Measurements from ENCODE around the gene SMARCD1.
A peak's percentile ranks its signal among the peaks of the same experiment; 100 is the strongest.

Gene SMARCD1

DNA sequence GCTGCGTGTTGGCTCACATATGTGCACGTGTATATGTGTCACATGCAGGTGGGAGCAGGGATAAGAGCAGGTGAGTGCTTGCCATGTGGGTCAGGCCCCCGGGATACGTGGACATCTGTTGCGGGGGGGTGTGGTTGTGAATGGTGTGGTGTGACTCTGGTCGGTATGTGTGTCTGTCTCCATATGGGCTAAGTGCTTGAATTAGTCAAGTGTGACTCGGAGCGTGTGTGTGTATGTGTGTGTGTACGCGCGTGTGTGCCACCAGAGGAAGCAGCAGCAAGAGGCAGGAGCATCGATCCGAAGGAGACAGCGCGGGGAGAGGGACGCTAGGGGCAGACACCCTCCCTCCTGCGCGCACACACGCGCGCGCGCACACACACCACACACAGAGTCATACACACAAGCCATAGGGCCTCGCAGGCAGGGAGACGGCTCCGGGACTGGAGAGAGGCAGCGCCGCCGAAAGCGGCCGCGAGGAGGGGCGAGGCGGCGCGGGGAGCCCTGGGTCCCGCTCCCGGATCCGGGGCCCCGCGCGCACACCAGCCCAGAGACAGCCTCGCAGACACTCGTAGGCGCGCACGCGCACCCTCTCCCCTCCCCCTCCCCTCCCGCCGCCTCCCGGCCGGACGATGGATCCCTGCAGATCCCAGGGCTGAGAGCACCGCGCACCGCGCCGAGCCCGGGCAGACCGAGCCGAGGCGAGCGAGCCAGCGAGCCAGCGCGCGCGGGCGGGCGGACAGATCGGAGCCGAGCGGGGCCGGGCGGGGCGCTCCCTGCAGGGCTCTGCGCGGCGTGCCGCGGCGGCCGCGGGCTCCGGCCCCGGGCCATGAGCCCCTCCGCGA, 27.9 kb upstream of the SMARCD1 start, which contains the start of gene ASIC1:
Gene ASIC1 (plus strand): TSS at position 597 of the 842 bp plus-strand sequence. CDS start 1,171 bp downstream, outside the sequence.
- DNase-seq (ENCODE audit: low read depth), result no peak

DNA sequence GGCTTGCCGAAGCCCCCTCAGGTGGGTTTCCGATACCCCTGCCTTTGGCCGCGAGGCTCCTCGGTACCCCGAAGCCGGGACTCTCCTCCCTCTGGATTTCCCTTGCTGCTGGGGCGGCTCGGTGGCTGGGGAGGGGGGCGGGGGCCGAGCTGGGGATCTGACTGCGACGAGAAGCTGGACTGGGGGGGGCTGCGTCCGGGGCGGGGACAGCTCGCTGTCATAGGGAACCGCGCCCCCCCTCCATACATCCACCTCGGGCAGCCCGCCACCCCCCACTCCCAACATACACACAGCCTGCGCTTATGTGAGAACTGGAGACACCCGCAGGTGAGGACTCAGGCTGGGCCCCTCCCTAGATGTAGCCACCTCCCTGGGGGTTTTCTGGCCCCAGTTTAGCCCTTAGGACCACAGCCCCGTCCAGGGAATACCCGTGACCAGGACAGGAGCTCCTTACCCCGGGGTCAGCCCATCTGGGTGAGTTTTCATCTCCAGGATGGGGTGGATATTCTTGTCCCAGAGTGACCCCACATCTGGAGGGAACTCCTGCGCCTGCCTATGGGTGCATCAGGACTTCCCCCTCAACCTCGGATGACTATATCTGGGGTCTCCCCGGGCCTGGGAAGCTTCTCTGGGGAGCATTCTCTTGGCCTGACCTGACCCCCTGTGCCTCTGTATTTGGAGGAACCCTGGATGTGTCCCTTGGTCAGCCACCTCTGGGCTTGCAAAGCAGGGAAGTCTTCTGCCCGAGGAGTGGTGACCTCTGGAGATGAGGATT, 27.1 kb upstream of the SMARCD1 start:
- DNase-seq (ENCODE audit: low read depth), result no peak

DNA sequence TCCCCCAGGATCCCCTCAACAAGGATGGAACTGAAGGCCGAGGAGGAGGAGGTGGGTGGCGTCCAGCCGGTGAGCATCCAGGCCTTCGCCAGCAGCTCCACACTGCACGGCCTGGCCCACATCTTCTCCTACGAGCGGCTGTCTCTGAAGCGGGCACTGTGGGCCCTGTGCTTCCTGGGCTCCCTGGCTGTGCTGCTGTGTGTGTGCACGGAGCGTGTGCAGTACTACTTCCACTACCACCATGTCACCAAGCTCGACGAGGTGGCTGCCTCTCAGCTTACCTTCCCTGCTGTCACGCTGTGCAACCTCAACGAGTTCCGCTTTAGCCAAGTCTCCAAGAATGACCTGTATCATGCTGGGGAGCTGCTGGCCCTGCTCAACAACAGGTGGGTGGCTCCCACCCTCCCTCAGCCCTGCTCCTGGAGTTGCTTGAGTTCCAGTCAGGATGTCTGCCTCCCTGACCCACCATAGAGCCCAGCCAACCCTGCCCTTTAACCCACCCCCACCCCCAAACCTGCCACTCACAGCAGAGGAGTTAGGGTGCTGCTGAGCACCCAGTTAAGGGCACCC, 26.3 kb upstream of the SMARCD1 start:
- DNase-seq (ENCODE audit: low read depth), result no peak

DNA sequence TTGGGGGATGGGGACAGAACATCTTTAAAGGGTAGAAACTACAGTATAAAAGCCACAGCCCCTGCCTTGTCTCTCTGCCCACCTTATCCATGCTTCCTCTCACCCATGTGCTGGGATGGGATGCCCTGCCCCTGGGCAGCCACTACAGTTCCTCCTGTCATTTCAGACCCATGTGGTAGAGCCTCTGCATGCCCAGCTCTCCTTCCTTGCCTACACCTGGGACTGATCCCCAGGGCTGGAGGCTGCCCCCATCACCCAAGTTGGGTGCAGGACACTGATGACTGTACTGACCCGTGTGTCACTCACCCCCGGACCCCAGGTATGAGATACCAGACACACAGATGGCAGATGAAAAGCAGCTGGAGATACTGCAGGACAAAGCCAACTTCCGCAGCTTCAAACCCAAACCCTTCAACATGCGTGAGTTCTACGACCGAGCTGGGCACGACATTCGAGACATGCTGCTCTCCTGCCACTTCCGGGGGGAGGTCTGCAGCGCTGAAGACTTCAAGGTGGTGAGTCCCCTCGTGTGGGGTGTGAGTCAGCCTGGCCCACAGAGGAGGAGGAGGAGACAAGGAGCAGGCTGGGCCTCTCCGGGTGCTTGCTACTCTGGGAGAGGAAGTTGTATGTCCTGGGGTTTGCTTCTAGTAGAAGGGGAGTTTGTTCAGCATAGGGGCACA, 25.6 kb upstream of the SMARCD1 start:
- DNase-seq (ENCODE audit: low read depth), result no peak

DNA sequence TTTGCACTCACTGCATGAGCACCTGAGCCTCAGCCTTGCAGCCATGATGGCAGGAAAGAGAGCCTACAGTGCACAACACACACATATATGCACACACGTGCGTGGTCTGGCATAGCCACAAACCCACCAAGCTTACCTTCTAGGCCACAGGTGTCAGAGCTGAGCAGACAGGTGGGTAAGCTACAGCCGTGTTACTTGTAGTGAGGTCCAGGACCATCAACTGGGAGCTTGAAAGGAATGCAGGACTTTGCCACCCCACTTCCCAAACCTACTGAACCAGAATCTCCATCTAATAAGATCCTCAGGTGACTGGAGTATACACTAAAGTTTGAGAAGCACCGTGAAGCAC, 25.0 kb upstream of the SMARCD1 start:
- DNase-seq (ENCODE audit: low read depth), result no peak

DNA sequence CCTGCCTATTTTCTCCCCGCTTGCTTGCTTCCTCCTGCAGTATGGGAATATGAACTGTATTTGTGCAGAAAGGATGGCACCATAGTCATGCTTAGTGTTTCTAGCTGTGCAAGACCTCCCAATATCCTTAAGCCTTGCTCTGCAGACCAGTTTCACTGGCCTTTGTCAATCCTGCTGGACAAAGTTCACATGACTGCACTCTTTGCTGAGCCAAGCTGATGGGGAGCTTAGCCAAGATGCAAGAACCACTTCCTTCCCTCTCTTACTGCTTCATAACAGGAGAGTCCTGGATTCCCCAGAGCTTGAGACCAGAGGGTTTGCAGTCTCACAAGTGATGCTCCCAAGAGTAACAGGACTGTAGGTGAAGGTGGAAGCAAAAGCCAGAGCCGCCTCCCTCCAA, 24.0 kb upstream of the SMARCD1 start:
- no peak for DNase-seq (ENCODE audit: low read depth)

DNA sequence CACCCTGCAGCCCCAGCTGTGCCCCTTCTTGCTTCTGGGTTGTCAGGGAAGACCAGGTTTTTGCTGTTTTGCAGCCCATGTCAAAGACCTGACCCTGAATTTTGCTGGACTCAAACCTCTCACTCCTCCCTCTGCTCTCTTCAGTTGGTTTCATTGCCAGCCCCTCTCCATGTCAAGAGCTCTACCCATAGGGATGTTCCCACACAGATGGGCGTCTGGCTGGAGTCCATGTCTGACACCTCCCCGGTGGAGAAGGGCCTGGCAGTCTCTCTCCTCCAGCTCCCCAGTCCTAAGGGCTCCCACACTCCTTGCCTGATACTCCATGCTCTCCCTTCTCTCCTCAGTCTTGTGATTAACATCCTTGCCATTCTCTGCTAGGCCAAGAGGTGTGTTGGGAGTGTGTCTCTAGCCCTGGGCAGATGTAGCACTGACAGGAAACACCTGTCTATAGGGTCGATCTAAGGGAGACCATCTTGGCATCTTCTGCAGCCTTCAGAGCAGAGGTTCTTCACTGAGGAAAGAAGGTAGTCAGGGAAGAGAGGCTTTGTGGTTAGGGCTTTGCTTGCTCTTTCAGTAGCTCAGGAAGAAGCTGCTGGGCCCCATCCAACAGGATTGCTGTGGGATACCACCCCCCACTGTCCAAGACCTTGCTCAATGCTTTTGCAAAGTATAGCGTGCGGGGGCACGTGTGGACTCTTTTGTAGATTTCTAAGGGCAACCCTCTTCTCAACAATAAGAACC, 23.0 kb upstream of the SMARCD1 start:
- no peak for DNase-seq (ENCODE audit: low read depth)

DNA sequence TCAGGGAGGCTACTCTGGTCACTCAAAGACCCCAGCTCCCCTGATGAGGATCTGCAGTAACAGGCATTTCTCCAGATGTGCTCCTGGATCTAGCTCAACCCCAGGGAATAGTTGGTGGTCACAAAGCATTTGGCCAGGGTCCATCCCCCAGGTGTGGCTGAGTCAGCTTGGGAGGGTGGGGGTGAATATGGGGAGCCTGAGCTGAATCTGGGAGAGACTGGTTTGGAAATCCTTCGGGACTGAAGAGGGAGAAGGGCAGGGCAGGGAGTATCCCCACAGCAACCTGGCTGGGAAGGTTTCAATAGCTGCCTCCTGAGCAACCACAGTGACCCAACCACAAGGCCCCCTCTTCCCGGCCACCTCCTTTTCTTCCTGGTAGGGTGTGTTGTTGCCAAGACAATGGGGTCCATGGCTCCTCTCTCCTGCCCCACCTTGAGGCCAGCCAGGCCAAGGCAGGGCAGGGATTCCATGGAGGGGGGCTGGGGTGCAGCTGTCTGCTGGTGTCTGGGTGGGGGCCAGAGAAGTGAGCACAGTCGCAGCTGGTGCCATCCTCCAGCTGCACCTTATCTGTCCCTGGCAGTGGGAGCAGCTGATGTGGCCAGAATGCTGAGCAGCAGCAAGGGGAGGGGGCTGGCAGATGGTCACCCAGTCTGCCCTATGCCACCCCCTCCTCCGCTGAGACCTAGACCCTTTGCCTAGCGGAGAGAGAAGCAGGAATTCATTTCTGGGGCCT, 22.2 kb upstream of the SMARCD1 start:
- no peak for DNase-seq (ENCODE audit: low read depth)

DNA sequence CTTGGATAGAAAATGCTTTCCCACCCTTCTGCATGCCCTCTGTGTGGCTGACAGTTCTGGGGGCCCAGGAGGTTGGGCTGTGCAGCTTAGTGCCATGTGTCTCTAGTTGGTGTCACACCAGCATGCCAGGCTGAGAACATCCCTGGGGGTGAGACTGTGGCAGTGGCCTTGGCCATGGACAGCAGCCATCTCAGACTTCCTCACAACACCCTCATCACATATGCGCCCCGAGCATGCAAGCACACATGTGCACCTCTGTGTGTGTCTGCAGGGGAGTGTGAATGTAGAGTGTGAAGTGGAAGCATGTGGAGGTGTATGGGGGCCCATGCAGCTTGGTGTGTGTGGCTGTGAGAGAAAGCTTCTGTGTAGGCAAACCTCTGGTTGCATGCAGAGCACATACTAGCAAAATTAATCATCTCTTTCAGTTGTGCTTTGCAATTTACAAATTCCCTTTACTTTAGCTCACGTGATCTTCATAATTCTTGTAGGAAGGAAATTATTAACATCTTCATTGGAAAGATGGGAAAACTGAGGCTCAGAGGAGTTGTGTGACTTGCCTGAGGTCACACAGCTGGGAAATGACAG, 19.3 kb upstream of the SMARCD1 start:
- no peak for DNase-seq (ENCODE audit: low read depth)

DNA sequence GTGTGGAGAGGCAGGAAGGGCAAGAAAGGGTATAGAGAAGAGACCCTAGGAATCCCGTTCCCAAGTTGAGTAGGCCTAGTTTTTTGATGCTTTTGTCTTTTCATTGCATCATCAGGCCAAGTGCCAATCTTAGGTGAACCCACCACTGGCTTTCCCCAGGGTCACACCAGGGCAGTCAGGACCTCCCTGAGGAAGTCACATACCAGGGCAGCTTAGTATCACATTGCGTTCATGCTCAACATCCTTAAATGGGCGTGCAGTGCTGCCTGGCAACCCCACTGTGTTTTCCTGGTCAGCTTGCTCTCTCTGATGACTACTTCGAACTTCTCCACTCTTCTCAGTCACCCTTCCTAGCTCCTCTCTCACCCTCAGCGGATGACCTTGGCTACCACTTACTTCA, 18.7 kb upstream of the SMARCD1 start:
- DNase-seq (ENCODE audit: low read depth), result peak; percentile 90

DNA sequence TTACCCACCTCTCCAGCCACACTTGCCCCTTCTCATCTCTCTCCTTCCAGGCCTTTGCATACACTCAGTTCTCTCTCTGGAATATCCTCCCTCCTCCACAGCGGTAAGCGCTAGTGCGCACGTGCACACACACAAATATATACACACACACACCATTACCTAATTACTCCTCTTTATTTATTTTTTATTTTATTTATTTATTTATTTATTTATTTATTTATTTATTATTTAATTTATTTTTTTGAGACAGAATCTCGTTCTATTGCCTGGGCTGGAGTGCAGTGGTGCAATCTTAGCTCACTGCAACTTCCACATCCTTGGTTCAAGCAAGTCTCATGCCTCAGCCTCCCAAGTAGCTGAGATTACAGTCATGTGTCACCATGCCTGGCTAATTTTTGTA, 16.1 kb upstream of the SMARCD1 start:
- no peak for DNase-seq (ENCODE audit: low read depth)

DNA sequence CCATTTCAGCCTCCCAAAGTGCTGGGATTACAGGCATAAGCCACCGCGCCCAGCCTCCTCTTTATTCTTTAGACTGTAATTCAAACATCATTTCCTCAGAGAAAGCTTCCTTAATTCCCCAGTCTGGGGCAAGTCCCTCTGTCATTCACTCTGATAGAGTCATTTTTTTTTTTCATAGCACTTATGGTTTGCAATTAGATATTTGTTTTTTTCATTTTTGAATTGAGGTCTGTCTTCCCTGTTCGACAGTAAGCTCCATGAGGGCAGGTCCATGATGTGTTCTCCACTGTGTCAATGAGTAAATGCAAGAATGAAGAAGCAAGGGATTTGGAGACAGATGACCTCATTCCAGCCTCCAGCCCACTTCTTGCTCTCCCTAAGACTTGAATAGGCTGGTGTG, 15.6 kb upstream of the SMARCD1 start:
- DNase-seq (ENCODE audit: low read depth), result no peak

DNA sequence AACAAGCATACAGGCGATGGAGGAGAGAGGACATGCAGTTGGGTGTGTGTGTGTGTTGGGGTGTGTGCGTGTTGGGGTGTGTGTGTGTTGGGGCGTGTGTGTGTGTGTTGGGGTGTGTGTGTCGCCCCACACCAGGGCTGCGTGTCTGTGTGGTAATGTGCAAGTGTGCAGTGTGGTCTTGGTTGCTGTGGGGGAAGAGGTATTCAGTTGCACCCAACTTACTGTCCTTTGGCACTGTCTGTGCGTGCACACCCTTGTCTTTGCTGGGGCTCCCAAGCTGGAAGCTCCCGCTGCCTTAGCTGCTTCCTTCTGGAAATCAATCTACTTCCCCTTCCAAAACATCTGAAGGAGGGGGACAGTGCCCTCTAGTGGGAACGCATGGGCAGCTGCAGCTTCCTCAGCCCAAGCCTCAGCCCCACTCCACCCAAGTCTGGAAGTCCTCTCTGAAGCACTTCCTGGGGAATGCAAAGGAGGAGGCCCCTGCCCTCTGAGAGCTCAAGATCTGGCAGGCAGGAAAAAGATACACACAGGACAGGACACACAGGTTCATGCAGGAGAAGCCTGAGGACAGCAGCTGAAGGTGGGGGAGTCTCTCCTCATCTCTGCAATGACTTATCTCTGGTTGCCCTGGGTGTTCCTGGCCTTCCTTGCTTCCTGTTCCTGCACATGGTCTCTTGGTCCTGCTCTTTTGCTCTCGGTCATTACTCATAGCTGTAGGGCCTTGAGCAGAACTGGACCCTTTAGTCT, 14.7 kb upstream of the SMARCD1 start:
- no peak for DNase-seq (ENCODE audit: low read depth)

DNA sequence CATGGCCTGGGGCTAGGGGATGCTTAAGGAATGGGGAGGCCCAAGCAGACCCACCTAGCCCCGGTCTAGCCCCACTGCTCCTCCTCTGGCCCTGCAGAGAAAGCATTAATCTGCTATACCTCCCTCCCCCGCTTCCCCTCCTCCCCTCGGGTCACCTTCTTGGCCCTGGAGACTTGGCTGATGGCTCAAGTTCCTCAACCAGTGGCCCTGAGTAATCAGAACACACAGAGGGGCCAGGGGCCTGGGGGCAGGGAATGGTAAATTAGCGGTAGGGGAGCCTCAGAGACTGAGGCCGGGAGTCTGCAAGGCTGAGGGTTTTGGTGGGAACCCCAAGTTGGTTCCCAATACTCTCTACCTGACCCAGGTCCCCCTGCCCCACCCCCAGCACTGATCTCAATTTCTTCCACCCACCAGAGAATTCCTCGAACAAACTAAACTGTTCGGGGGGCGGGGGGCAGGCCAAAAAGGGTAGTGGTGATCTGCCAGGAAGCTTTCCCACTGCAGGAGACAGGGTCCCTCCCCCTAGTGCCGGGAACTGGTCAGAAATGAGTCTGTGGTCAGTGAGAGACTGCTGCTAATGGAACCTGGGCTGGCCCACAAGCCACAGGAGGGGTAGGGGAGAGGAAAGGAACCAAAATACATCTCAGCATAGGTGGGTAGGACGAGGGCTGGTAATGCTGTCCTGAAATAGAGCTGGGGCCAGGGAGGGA, 12.8 kb upstream of the SMARCD1 start:
- DNase-seq (ENCODE audit: low read depth), result no peak

DNA sequence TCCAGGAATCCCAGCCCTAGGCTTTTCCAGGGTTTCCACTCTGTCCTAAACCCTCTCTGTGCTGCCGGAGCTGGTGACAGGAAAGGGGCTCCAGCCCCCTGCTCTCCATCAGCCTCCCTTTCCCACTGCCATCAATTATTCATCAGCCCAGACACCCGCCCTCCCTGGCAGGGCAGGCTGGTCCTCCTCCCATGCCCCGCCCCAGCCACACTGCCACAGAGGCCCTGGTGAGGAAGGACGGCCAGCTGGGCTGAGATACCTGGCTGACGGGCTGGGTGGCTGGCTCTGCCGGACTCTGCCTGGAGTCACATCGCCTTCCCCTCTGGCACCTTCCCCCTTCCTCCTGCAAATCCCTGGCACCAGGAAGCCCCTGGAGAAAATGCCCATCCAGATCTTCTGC, 11.9 kb upstream of the SMARCD1 start:
- no peak for DNase-seq (ENCODE audit: low read depth)

DNA sequence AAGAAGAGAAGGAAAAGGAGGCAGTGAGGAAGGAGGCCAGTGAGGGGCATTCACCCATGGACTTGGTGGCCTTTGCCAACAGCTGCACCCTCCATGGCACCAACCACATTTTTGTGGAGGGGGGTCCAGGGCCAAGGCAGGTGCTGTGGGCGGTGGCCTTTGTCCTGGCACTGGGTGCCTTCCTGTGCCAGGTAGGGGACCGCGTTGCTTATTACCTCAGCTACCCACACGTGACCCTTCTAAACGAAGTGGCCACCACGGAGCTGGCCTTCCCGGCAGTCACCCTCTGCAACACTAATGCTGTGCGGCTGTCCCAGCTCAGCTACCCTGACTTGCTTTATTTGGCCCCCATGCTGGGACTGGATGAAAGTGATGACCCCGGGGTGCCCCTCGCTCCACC, 11.4 kb upstream of the SMARCD1 start:
- no peak for DNase-seq (ENCODE audit: low read depth)

DNA sequence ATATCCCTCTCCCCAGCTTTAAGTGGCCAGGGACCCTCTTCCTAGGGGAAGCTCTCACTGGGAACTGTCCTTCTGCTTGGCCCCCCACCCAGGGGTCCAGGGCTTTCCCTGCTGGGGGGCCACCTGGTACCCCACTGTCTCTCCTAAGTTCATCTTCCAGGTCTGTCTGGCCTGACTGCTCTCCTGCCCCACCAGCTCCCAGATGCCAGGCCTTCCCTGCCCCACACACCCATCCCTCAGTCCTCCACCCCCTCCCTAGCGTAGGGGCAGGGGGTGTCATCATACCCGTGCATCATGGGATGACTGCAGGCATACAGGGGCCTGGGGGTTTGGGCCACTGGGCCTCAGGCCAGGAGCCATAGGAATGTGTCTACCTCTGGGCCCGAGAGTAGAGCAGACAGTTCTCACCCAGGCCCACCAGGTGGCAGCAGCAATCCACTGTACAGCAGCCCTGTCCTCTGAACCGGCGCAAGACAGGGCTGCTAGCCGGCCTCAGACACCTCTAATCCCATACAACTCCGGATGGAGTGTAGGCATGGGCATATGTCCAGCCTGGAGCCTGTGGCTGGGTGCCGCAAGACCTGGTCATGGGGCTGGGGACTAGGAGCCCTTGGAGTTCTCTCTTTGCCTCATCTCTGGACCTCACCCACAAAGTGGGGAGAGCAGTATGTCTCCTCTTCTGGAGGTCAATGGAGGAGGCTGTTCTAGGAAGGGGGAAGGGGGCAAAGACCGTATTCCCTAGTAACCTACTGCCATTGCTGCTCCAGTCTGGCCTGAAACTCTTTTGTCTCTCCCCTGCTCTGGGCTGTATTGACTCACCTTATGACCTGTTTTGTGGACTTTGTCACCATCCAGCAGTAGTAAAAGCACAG, 10.0 kb upstream of the SMARCD1 start:
- no peak for DNase-seq (ENCODE audit: low read depth)

DNA sequence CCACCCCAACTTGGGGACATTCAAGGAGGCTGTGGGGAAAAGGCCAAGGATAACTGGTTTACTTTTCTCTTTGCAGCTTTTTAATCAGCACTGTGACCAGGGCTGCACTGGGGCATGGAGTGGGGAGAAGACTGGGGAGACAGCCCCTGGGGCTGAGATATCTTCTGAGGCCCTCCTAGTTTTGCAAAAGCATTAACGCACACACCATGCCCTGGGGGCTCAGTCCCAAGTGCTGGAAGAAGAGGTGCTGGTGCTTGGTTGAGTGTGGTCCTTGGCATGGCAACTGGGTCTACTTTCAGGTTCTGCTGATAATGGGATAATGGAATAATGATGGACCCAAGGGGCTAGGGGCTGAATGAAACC, 9.4 kb upstream of the SMARCD1 start:
- DNase-seq (ENCODE audit: low read depth), result no peak

Measured in GM04503 (cell line).